A549 (cell line): ENCODE results near the gene DBT. TPM values are rescaled to one million over a fixed set of nuclear protein-coding genes. Genes with fewer than 3 reads are reported as not detected.

Source experiments
- ATAC-seq, 2 experiments: fragments of 200-7000 bp in 1 of 2; fragments of >200 bp in 1 of 2; cut with Nextera tagmentation in 1 of 2; cut with Tn5 transposase in 1 of 2; 3 replicates each; pipeline versions ENCODE4 v1.8.0 to v1.9.1; 2018 to 2020; ENCODE audit warnings: mild to moderate bottlenecking in 1 of 2, moderate library complexity in 1 of 2
- CTCF ChIA-PET: fragments of 300-600 bp; sonication (Branson Sonifier 250); formaldehyde crosslinking; extraction: SDS; loops from one replicate; lab custom pipeline; 2021; ENCODE audit warnings: antibody characterized with exemption, inconsistent platforms; lab: Yijun Ruan, JAX
- POLR2A ChIA-PET: fragments of 350-600 bp; formaldehyde crosslinking; extraction: SDS; loops from one replicate; lab custom pipeline; 2021; ENCODE audit warnings: antibody characterized with exemption, inconsistent platforms; lab: Yijun Ruan, JAX
- DNase-seq, 2 experiments: peaks; one replicate each; pipeline versions ENCODE4 v3.0.0 to v3.0.0-alpha.2; 2011 to 2016; ENCODE audit warnings: low read depth in 1 of 2, low spot score in 1 of 2
- FAIRE-seq: peaks from 2 replicates; lab custom pipeline; 2011; peaks lifted over from hg19 to GRCh38; lab: Jason Lieb, UNC
- H3K27ac ChIP-seq, 2 experiments: fragments of >200 bp; sonication (Bioruptor Twin); formaldehyde crosslinking; 3 replicates each; pipeline ENCODE4 v1.5.1; 2016 to 2017
- H3K4me1 ChIP-seq: fragments of >200 bp; sonication (Bioruptor Twin); formaldehyde crosslinking; 3 replicates; pipeline ENCODE4 v1.6.1; 2016
- H3K4me2 ChIP-seq: fragments of >200 bp; sonication (Bioruptor Twin); formaldehyde crosslinking; 3 replicates; pipeline ENCODE4 v1.6.1; 2016
- H3K4me3 ChIP-seq: fragments of >200 bp; sonication (Bioruptor Twin); formaldehyde crosslinking; 3 replicates; pipeline ENCODE4 v1.5.1; 2016
- H3K9me3 ChIP-seq: fragments of >200 bp; sonication (Bioruptor Twin); formaldehyde crosslinking; 3 replicates; pipeline ENCODE4 v1.6.1; 2016
- CEBPB ChIP-seq, 2 experiments: fragments of >200 bp in 1 of 2; sonication (Bioruptor Twin) in 1 of 2; formaldehyde crosslinking in 1 of 2; IDR thresholded peaks; 2 replicates each; pipeline ENCODE4 v1.6.1; 2012 to 2016
- CHD2 ChIP-seq: fragments of 150-350 bp; IDR thresholded peaks from 2 replicates; pipeline ENCODE4 v1.6.1; 2014; ENCODE audit warnings: low read length; ENCODE audit not compliant: partially characterized antibody
- EP300 ChIP-seq, 2 experiments: fragments of >200 bp; sonication (Bioruptor Twin); formaldehyde crosslinking; IDR thresholded peaks; 2 replicates in 1 of 2; 3 replicates in 1 of 2; pipeline ENCODE4 v1.6.1; 2016 to 2017
- GATA3 ChIP-seq: IDR thresholded peaks from 2 replicates; pipeline ENCODE4 v1.6.1; 2012; ENCODE audit warnings: borderline replicate concordance
- HDAC2 ChIP-seq: fragments of 200-600 bp; sonication (generic); IDR thresholded peaks from 2 replicates; pipeline ENCODE4 v1.6.1; 2016
- HEYL ChIP-seq: fragments of 250-450 bp; sonication (Bioruptor Pico); IDR thresholded peaks from 2 replicates; pipeline ENCODE4 v1.8.0; 2021; ENCODE audit warnings: mild to moderate bottlenecking, moderate library complexity
- HOXB5 ChIP-seq: fragments of 250-450 bp; sonication (Bioruptor Pico); IDR thresholded peaks from 2 replicates; pipeline ENCODE4 v1.5.0; 2020; ENCODE audit warnings: mild to moderate bottlenecking, moderate library complexity
- JUN ChIP-seq, 2 experiments: fragments of >200 bp; sonication (Bioruptor Twin); formaldehyde crosslinking; IDR thresholded peaks; 2 replicates in 1 of 2; 3 replicates in 1 of 2; pipeline ENCODE4 v1.6.1; 2016 to 2017
- KDM5A ChIP-seq: fragments of 200-600 bp; sonication (generic); IDR thresholded peaks from 2 replicates; pipeline ENCODE4 v1.6.1; 2016; ENCODE audit warnings: antibody characterized with exemption, mild to moderate bottlenecking
- MYC ChIP-seq: IDR thresholded peaks from 2 replicates; pipeline ENCODE4 v1.6.1; 2012; ENCODE audit warnings: mild to moderate bottlenecking, inconsistent platforms, low read length, improper control_type of control experiment, borderline replicate concordance
- NPAS2 ChIP-seq: fragments of 250-450 bp; sonication (Bioruptor Pico); IDR thresholded peaks from 2 replicates; pipeline ENCODE4 v1.8.0; 2022; ENCODE audit warnings: mild to moderate bottlenecking, moderate library complexity, borderline replicate concordance
- PHF8 ChIP-seq: fragments of 200-600 bp; sonication (generic); IDR thresholded peaks from 2 replicates; pipeline ENCODE4 v1.6.1; 2016; ENCODE audit warnings: low read depth, mild to moderate bottlenecking, antibody characterized with exemption, moderate library complexity, borderline replicate concordance
- RAD21 ChIP-seq, 2 experiments: fragments of >200 bp in 1 of 2; sonication (Bioruptor Twin) in 1 of 2; formaldehyde crosslinking in 1 of 2; IDR thresholded peaks in 1 of 2; conservative IDR thresholded peaks in 1 of 2; 2 replicates in 1 of 2; 3 replicates in 1 of 2; pipeline ENCODE4 v1.6.1; 2012 to 2018; ENCODE audit warnings: inconsistent platforms in 1 of 2
- RFX5 ChIP-seq: fragments of 450-650 bp; IDR thresholded peaks from 2 replicates; pipeline ENCODE4 v1.7.1; 2014; ENCODE audit warnings: antibody characterized with exemption, mild to moderate bottlenecking, moderate library complexity
- TFCP2L1 ChIP-seq: fragments of 250-450 bp; sonication (Bioruptor Pico); IDR thresholded peaks from 2 replicates; pipeline ENCODE4 v1.5.0; 2021; ENCODE audit warnings: mild to moderate bottlenecking
- ZNF302 ChIP-seq: fragments of 250-450 bp; sonication (Bioruptor Pico); IDR thresholded peaks from 2 replicates; pipeline ENCODE4 v1.9.0; 2021; ENCODE audit warnings: inconsistent platforms, mild to moderate bottlenecking, moderate library complexity
- ZSCAN20 ChIP-seq: fragments of 250-450 bp; sonication (Bioruptor Pico); IDR thresholded peaks from 2 replicates; pipeline ENCODE4 v1.8.0; 2022; ENCODE audit warnings: mild to moderate bottlenecking, moderate library complexity
- WGBS: methylation state at CpG from one replicate; pipeline ENCODE4 v1.1.6; 2017; ENCODE audit errors: missing lambda C conversion rate; 5-methylcytosine and 5-hydroxymethylcytosine counted together
- polyA plus RNA-seq, 4 experiments: library from polyadenylated mRNA; depleted of rRNA in 3 of 4; stranded (reverse); fragments of >200 nt; fragmentation: RNase III in 1 of 4; extraction: RNeasy Plus Mini Kit Qiagen cat#74134 plus additional on column Dnase treatment in 1 of 4; gene quantifications; 2 replicates in 3 of 4; 3 replicates in 1 of 4; pipeline ENCODE4 v1.2.3, GENCODE V29; 2011 to 2017
- TF ChIP-seq, protein P1 (sequence below): fragments of >200 bp; sonication (Bioruptor Twin); formaldehyde crosslinking; IDR thresholded peaks from 2 replicates; pipeline ENCODE4 v1.6.1; 2016
- TF ChIP-seq, protein P2 (sequence below): fragments of >200 bp; sonication (Bioruptor Twin); formaldehyde crosslinking; IDR thresholded peaks from 3 replicates; pipeline ENCODE4 v1.6.1; 2016
- TF ChIP-seq, protein P3 (sequence below): IDR thresholded peaks from 2 replicates; pipeline ENCODE4 v1.6.1; 2012
- TF ChIP-seq, protein P4 (sequence below): fragments of >200 bp; sonication (Bioruptor Twin); formaldehyde crosslinking; IDR thresholded peaks from 3 replicates; pipeline ENCODE4 v1.5.1; 2016

DBT gene
- polyA plus RNA-seq, 2 of the 4 experiments (the other 2 are of a cell fraction) = 3.6 to 8.7 TPM

DNA sequence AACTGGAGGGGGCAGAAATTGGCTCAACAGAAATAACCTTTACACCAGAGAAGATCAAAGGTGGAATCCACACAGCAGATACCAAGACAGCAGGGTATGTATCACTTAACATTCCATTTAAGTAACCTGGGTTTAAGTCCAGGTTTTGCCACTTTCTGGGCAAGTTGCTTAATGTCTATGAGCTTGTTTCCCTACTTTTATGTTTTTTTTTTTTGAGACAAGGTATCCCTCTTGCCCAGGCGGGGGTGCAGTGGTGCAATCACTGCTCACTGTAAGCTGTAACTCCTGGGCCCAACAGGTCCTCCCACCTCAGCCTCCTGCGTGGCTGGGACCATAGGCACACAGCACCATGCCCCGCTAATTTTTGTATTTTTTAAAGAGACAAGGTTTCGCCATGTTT lies 18.6 kb upstream of the DBT start:
- FAIRE-seq = no peak
- Histone ChIP-seq H3K4me3 (no peak overlapping the region), H3K4me2 (no peak overlapping the region), H3K27ac (no peak overlapping the region), H3K4me1 (peaks cover 14% of the 10 kb centered on the region; the same call in 1 of the 3 replicates), H3K9me3 (no peaks in the 10 kb centered on the region)
- DNase-seq = no peak
- ChIA-PET CTCF (interaction anchor here (1.0 kb wide), 1 partner anchor 19 kb away, joined by 4 read pairs; no protein-coding TSS in a partner anchor), POLR2A (no interaction called here)
- 97% methylated on average over 4 of the region's 4 CpGs for WGBS
- ATAC-seq = no peak
- TF ChIP-seq PHF8 (no peak), EP300 (IDR thresholded peaks at IDR 0.05) (no peak), MYC (no peak), JUN (IDR thresholded peaks at IDR 0.05) (no peak), CHD2 (no peak), RFX5 (no peak), GATA3 (no peak), TFCP2L1 (CRISPR knock-in tag) (no peak), HOXB5 (CRISPR knock-in tag) (no peak), HEYL (CRISPR knock-in tag) (no peak), NPAS2 (no peak)
- TF ChIP-seq, protein P1, sequence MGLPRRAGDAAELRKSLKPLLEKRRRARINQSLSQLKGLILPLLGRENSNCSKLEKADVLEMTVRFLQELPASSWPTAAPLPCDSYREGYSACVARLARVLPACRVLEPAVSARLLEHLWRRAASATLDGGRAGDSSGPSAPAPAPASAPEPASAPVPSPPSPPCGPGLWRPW = no peak
- TF ChIP-seq, protein P2, sequence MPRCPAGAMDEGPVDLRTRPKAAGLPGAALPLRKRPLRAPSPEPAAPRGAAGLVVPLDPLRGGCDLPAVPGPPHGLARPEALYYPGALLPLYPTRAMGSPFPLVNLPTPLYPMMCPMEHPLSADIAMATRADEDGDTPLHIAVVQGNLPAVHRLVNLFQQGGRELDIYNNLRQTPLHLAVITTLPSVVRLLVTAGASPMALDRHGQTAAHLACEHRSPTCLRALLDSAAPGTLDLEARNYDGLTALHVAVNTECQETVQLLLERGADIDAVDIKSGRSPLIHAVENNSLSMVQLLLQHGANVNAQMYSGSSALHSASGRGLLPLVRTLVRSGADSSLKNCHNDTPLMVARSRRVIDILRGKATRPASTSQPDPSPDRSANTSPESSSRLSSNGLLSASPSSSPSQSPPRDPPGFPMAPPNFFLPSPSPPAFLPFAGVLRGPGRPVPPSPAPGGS = no peak

DNA sequence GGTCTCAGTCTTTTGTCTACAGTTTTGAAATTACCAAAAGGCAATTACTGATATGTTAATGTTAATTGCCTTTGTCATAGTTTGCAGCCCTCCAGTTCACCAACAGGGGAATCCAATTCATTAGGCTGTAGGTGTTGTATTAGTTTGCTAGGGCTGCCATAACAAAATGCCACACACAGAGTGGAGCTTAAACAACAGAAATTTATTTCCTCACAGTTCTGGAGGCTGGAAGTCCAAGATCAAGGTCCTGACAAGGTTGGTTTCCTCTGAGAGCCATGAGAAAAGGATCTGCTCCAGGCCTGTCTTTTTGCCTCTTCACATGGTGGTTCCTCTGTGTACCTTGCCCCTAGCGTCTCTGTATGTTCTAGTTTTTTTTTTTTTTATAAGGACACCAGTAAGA lies 17.6 kb upstream of the DBT start:
- TF ChIP-seq RAD21 (conservative IDR thresholded peaks at IDR 0.05 in 1 of 2, IDR thresholded peaks at IDR 0.05 in 1 of 2) = no peak
- no peak for TF ChIP-seq CEBPB (IDR thresholded peaks at IDR 0.05)
- TF ChIP-seq KDM5A = no peak
- TF ChIP-seq, protein P3, sequence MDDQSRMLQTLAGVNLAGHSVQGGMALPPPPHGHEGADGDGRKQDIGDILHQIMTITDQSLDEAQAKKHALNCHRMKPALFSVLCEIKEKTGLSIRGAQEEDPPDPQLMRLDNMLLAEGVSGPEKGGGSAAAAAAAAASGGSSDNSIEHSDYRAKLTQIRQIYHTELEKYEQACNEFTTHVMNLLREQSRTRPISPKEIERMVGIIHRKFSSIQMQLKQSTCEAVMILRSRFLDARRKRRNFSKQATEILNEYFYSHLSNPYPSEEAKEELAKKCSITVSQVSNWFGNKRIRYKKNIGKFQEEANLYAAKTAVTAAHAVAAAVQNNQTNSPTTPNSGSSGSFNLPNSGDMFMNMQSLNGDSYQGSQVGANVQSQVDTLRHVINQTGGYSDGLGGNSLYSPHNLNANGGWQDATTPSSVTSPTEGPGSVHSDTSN = no peak
- TF ChIP-seq, protein P4, sequence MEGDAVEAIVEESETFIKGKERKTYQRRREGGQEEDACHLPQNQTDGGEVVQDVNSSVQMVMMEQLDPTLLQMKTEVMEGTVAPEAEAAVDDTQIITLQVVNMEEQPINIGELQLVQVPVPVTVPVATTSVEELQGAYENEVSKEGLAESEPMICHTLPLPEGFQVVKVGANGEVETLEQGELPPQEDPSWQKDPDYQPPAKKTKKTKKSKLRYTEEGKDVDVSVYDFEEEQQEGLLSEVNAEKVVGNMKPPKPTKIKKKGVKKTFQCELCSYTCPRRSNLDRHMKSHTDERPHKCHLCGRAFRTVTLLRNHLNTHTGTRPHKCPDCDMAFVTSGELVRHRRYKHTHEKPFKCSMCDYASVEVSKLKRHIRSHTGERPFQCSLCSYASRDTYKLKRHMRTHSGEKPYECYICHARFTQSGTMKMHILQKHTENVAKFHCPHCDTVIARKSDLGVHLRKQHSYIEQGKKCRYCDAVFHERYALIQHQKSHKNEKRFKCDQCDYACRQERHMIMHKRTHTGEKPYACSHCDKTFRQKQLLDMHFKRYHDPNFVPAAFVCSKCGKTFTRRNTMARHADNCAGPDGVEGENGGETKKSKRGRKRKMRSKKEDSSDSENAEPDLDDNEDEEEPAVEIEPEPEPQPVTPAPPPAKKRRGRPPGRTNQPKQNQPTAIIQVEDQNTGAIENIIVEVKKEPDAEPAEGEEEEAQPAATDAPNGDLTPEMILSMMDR = no peak
- no peak for TF ChIP-seq EP300 (IDR thresholded peaks at IDR 0.05)
- no peak for TF ChIP-seq ZSCAN20 (CRISPR knock-in tag)
- no peak for TF ChIP-seq CHD2
- no peak for TF ChIP-seq HDAC2
- TF ChIP-seq ZNF302 = no peak
- 92% methylated on average over 1 of the region's 1 CpG for WGBS
- POLR2A ChIA-PET = interaction anchor here (2.1 to 2.3 kb wide), 2 partner anchors 17 to 85 kb away, joined by 10 to 18 read pairs; partner anchors contain the start of genes CDC14A and DBT
- no peaks in the 10 kb centered on the region for H3K9me3 ChIP-seq
- FAIRE-seq = no peak
- peak overlapping the region; percentile 88 for H3K4me3 ChIP-seq
- DNase-seq = no peak
- CTCF ChIA-PET = interaction anchor here (1.1 kb wide), 1 partner anchor 89 kb away, joined by 3 read pairs; no protein-coding TSS in a partner anchor
- peak overlapping the region in 1 of 2 experiments; percentile 98; a peak in 2 of 6 replicates for H3K27ac ChIP-seq
- H3K4me2 ChIP-seq = peak overlapping the region; percentile 99
- H3K4me1 ChIP-seq = peaks cover 14% of the 10 kb centered on the region; the same call in 1 of the 3 replicates
- no peak for ATAC-seq
